ENCODE results near the gene VSIG4. TPM values are rescaled to one million over a fixed set of nuclear protein-coding genes. Genes with fewer than 3 reads are reported as not detected.
"Not testable (repeated sequence)": the region's sequence is repeated elsewhere in the genome, so short reads cannot be mapped to it uniquely, and the experiment has no call there.

The VSIG4 gene
- not detected in 2 replicates for total RNA-seq (2012; rRNA removed)

DNA sequence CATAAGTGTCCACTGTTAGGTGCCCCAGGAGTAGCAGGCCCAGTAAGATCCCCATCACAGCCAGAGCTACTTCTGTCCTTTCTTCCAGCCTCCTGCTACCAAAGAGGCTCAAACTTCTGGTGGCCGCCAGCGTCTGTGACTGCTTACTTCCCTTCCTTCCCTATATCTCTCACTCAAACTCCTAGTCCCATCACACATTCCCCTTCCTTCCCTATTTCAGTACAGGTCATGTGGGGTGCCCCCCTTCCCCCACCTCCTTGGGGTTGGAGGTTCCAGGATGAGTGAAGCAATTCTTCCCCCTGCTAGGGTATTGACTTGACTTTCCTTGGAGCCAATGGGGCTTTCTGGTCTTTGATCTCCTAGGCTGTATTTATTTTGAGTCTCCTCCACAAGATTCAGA lies at the start of gene VSIG4:
TSS of gene VSIG4 (minus strand) at position 137 of the 400 bp plus-strand sequence. CDS start at position 55, 82 bp downstream.
- no peak within 1 kb of the TSS for H3K4me3 ChIP-seq (ENCODE audit: low read length)
- H3K27me3 ChIP-seq (ENCODE audit: control insufficient read depth, insufficient read depth, low read length) = peaks cover 5% of the 10 kb centered on the region
- H3K4me1 ChIP-seq (ENCODE audit: control insufficient read depth, insufficient read depth, low read length) = no peaks in the 10 kb centered on the region
- no peaks in the 10 kb centered on the region for H3K36me3 ChIP-seq (ENCODE audit: insufficient read depth, low read length)
- no peak within 1 kb of the TSS for H3K4me2 ChIP-seq (ENCODE audit: low read length)
- no peak within 1 kb of the TSS for H3K9ac ChIP-seq (ENCODE audit: low read depth, low read length)
- H3K9me3 ChIP-seq (replicated peaks; ENCODE audit: low read length) = no peaks in the 10 kb centered on the region

- Histone ChIP-seq H3K4me3 (ENCODE audit: low read length) (no peak overlapping the region), H3K4me1 (ENCODE audit: control insufficient read depth, insufficient read depth, low read length) (no peaks in the 10 kb centered on the region), H3K9ac (ENCODE audit: low read depth, low read length) (no peak overlapping the region), H3K36me3 (ENCODE audit: insufficient read depth, low read length) (no peaks in the 10 kb centered on the region), H3K27me3 (ENCODE audit: control insufficient read depth, insufficient read depth, low read length) (no peaks in the 10 kb centered on the region), H3K4me2 (ENCODE audit: low read length) (no peak overlapping the region), H3K9me3 (replicated peaks; ENCODE audit: low read length) (no peaks in the 10 kb centered on the region)
Observed at GRCh38 chrX:66076801-66077200, 36.9 kb upstream of the VSIG4 start.

- H3K4me2 ChIP-seq (ENCODE audit: low read length) = no peak overlapping the region
- H3K9me3 ChIP-seq (replicated peaks; ENCODE audit: low read length) = no peaks in the 10 kb centered on the region
- H3K27me3 ChIP-seq (ENCODE audit: control insufficient read depth, insufficient read depth, low read length) = no peaks in the 10 kb centered on the region
- no peaks in the 10 kb centered on the region for H3K36me3 ChIP-seq (ENCODE audit: insufficient read depth, low read length)
- no peak overlapping the region for H3K4me3 ChIP-seq (ENCODE audit: low read length)
- no peaks in the 10 kb centered on the region for H3K4me1 ChIP-seq (ENCODE audit: control insufficient read depth, insufficient read depth, low read length)
- H3K9ac ChIP-seq (ENCODE audit: low read depth, low read length) = no peak overlapping the region
Observed at GRCh38 chrX:66074920-66075879, 35.3 kb upstream of the VSIG4 start.

- no peak overlapping the region for H3K9ac ChIP-seq (ENCODE audit: low read depth, low read length)
- no peak overlapping the region for H3K4me3 ChIP-seq (ENCODE audit: low read length)
- H3K9me3 ChIP-seq (replicated peaks; ENCODE audit: low read length) = no peaks in the 10 kb centered on the region
- no peaks in the 10 kb centered on the region for H3K4me1 ChIP-seq (ENCODE audit: control insufficient read depth, insufficient read depth, low read length)
- no peak overlapping the region for H3K4me2 ChIP-seq (ENCODE audit: low read length)
- no peaks in the 10 kb centered on the region for H3K27me3 ChIP-seq (ENCODE audit: control insufficient read depth, insufficient read depth, low read length)
- H3K36me3 ChIP-seq (ENCODE audit: insufficient read depth, low read length) = no peaks in the 10 kb centered on the region
Observed at GRCh38 chrX:66071126-66071525, 31.2 kb upstream of the VSIG4 start.

DNA sequence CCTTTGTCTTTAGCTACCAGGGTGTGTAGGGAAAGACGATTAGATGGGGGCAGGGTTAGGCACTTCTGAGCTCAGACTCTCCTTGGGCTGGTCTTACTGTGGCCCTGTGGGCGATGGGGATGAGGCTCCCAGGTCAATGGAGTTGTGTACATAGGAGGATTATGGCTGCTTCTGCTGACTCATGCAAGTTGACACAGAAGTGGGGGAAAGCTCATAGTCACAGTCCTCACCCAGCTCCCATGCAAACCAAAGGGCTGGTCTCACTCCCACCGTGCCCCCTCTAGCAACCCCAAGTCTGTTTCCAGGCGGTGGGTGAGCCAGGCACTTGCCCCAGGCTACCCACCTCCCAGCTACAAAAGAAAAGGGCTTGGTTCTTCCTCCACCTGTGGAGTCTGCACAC lies 24.4 kb upstream of the VSIG4 start:
- H3K4me2 ChIP-seq (ENCODE audit: low read length) = no peak overlapping the region
- H3K9ac ChIP-seq (ENCODE audit: low read depth, low read length) = no peak overlapping the region
- no peaks in the 10 kb centered on the region for H3K9me3 ChIP-seq (replicated peaks; ENCODE audit: low read length)
- no peaks in the 10 kb centered on the region for H3K36me3 ChIP-seq (ENCODE audit: insufficient read depth, low read length)
- H3K4me1 ChIP-seq (ENCODE audit: control insufficient read depth, insufficient read depth, low read length) = no peaks in the 10 kb centered on the region
- no peak overlapping the region for H3K4me3 ChIP-seq (ENCODE audit: low read length)
- H3K27me3 ChIP-seq (ENCODE audit: control insufficient read depth, insufficient read depth, low read length) = no peaks in the 10 kb centered on the region

GRCh38 chrX:66057019-66057418 lies 17.1 kb upstream of the VSIG4 start:
- H3K9me3 ChIP-seq (replicated peaks; ENCODE audit: low read length); H3K27me3 ChIP-seq (ENCODE audit: control insufficient read depth, insufficient read depth, low read length); H3K4me3 ChIP-seq (ENCODE audit: low read length); H3K9ac ChIP-seq (ENCODE audit: low read depth, low read length); H3K36me3 ChIP-seq (ENCODE audit: insufficient read depth, low read length); H3K4me1 ChIP-seq (ENCODE audit: control insufficient read depth, insufficient read depth, low read length); H3K4me2 ChIP-seq (ENCODE audit: low read length): not testable (repeated sequence)

- H3K4me1 ChIP-seq (ENCODE audit: control insufficient read depth, insufficient read depth, low read length) = no peaks in the 10 kb centered on the region
- H3K4me3 ChIP-seq (ENCODE audit: low read length) = no peak overlapping the region
- H3K4me2 ChIP-seq (ENCODE audit: low read length) = no peak overlapping the region
- no peaks in the 10 kb centered on the region for H3K9me3 ChIP-seq (replicated peaks; ENCODE audit: low read length)
- H3K27me3 ChIP-seq (ENCODE audit: control insufficient read depth, insufficient read depth, low read length) = no peaks in the 10 kb centered on the region
- no peak overlapping the region for H3K9ac ChIP-seq (ENCODE audit: low read depth, low read length)
- no peaks in the 10 kb centered on the region for H3K36me3 ChIP-seq (ENCODE audit: insufficient read depth, low read length)
Observed at GRCh38 chrX:66054978-66055377, 15.1 kb upstream of the VSIG4 start.

- no peak overlapping the region for H3K4me3 ChIP-seq (ENCODE audit: low read length)
Observed at GRCh38 chrX:66053414-66053813, 13.5 kb upstream of the VSIG4 start.

GRCh38 chrX:66051980-66052379 lies 12.1 kb upstream of the VSIG4 start:
- H3K9me3 ChIP-seq (replicated peaks; ENCODE audit: low read length) = no peaks in the 10 kb centered on the region
- H3K4me1 ChIP-seq (ENCODE audit: control insufficient read depth, insufficient read depth, low read length) = no peaks in the 10 kb centered on the region

More at GRCh38 chrX:66053414-66053813, 13.5 kb upstream of the VSIG4 start:
- Histone ChIP-seq H3K4me1 (ENCODE audit: control insufficient read depth, insufficient read depth, low read length) (no peaks in the 10 kb centered on the region), H3K4me2 (ENCODE audit: low read length) (no peak overlapping the region), H3K27me3 (ENCODE audit: control insufficient read depth, insufficient read depth, low read length) (no peaks in the 10 kb centered on the region), H3K36me3 (ENCODE audit: insufficient read depth, low read length) (no peaks in the 10 kb centered on the region), H3K9me3 (replicated peaks; ENCODE audit: low read length) (no peaks in the 10 kb centered on the region), H3K9ac (ENCODE audit: low read depth, low read length) (no peak overlapping the region)

DNA sequence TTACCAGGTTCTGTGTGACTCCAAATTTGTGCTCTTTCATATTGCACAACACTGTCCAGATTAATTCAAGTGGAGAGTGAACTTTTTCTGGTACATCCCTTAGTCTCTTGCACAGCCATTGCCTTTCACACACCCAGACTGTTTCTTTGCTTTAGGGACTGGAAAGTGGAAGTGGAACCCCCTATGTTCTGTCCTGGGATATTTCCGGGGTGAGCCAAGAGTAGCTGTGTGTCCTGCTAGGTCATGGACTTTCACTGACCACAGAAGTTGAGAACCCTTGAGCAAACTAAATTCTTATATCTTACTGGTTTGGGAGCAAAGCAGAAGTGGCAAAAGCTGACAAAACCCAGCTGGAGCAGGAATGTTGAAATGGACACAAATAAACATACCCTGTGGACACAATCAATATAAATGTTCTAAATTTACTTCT lies 10.3 kb upstream of the VSIG4 start:
- Histone ChIP-seq H3K4me1 (ENCODE audit: control insufficient read depth, insufficient read depth, low read length) (no peaks in the 10 kb centered on the region), H3K27me3 (ENCODE audit: control insufficient read depth, insufficient read depth, low read length) (no peaks in the 10 kb centered on the region), H3K4me3 (ENCODE audit: low read length) (no peak overlapping the region), H3K9ac (ENCODE audit: low read depth, low read length) (no peak overlapping the region), H3K36me3 (ENCODE audit: insufficient read depth, low read length) (no peaks in the 10 kb centered on the region), H3K4me2 (ENCODE audit: low read length) (no peak overlapping the region), H3K9me3 (replicated peaks; ENCODE audit: low read length) (no peaks in the 10 kb centered on the region)

More at GRCh38 chrX:66051980-66052379, 12.1 kb upstream of the VSIG4 start:
- Histone ChIP-seq H3K4me2 (ENCODE audit: low read length) (no peak overlapping the region), H3K4me3 (ENCODE audit: low read length) (no peak overlapping the region), H3K27me3 (ENCODE audit: control insufficient read depth, insufficient read depth, low read length) (no peaks in the 10 kb centered on the region), H3K9ac (ENCODE audit: low read depth, low read length) (no peak overlapping the region), H3K36me3 (ENCODE audit: insufficient read depth, low read length) (no peaks in the 10 kb centered on the region)

DNA sequence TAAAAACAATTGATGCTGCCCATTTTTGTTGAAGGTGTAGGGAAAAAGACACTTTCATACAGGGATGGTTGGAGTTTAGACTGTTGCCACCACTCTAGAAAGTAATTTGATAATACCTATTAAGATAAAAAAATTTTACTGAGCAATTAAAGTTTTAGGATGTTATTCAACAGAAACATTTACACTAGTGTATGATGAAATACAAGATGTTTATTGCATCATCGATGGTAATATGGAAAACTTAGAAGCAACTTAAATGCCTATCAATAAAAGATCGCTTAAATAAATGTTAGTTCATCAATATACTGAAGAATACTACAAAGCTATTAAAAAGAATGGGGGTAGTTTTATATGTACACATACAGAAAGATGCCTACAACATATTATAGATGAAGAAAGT lies 9.2 kb upstream of the VSIG4 start:
- no peaks in the 10 kb centered on the region for H3K9me3 ChIP-seq (replicated peaks; ENCODE audit: low read length)
- H3K9ac ChIP-seq (ENCODE audit: low read depth, low read length) = no peak overlapping the region
- H3K27me3 ChIP-seq (ENCODE audit: control insufficient read depth, insufficient read depth, low read length) = no peaks in the 10 kb centered on the region
- H3K36me3 ChIP-seq (ENCODE audit: insufficient read depth, low read length) = no peaks in the 10 kb centered on the region
- H3K4me2 ChIP-seq (ENCODE audit: low read length) = no peak overlapping the region
- H3K4me1 ChIP-seq (ENCODE audit: control insufficient read depth, insufficient read depth, low read length) = no peaks in the 10 kb centered on the region
- no peak overlapping the region for H3K4me3 ChIP-seq (ENCODE audit: low read length)

All from skeletal muscle satellite cell (primary cell).